GM12892 (cell line): Measurements from ENCODE around the gene CSNK1D.

ENCODE experiments used
- POLR2A ChIP-seq: IDR thresholded peaks from 2 replicates; pipeline ENCODE4 v1.6.1; 2011; ENCODE audit warnings: low read depth, low read length, control low read depth
- POLR2AphosphoS5 ChIP-seq: IDR thresholded peaks from 2 replicates; pipeline ENCODE4 v1.6.1; 2011; ENCODE audit warnings: low read depth, low read length, control low read depth

- no peak; the same call in 1 of the 2 replicates for TF ChIP-seq POLR2A
- TF ChIP-seq POLR2AphosphoS5: no peak
Observed at GRCh38 chr17:82255402-82255972, 18.0 kb downstream of the CSNK1D start.
